Hepatocyte (in vitro differentiated cells): ENCODE results near the gene MYH7B. TPM values are rescaled to one million over a fixed set of nuclear protein-coding genes. Genes with fewer than 3 reads are reported as not detected.

Source experiments
- DNase-seq: peaks from one replicate; pipeline ENCODE4 v3.0.0-alpha.2; 2016; ENCODE audit warnings: low spot score
- H2AFZ ChIP-seq: fragments of 200-600 bp; sonication (generic); 2 replicates; pipeline ENCODE4 v1.6.0; 2016; ENCODE audit warnings: antibody characterized with exemption, mild to moderate bottlenecking
- H3K27ac ChIP-seq: fragments of 200-600 bp; sonication (generic); 2 replicates; pipeline ENCODE4 v1.5.1; 2016; ENCODE audit warnings: mild to moderate bottlenecking
- H3K27me3 ChIP-seq: fragments of 200-600 bp; sonication (generic); 2 replicates; pipeline ENCODE4 v1.6.1; 2016
- H3K36me3 ChIP-seq: fragments of 200-600 bp; sonication (generic); replicated peaks from 2 replicates; pipeline ENCODE4 v1.5.1; 2016; ENCODE audit warnings: low read depth; ENCODE audit not compliant: insufficient read depth
- H3K4me1 ChIP-seq: fragments of 200-600 bp; sonication (generic); 2 replicates; pipeline ENCODE4 v1.5.1; 2016; ENCODE audit warnings: mild to moderate bottlenecking, moderate library complexity; ENCODE audit not compliant: insufficient read depth
- H3K4me2 ChIP-seq: fragments of 200-600 bp; sonication (generic); 2 replicates; pipeline ENCODE4 v1.6.0; 2016
- H3K4me3 ChIP-seq: fragments of 200-600 bp; sonication (generic); 2 replicates; pipeline ENCODE4 v1.5.1; 2016; ENCODE audit warnings: mild to moderate bottlenecking
- H3K79me2 ChIP-seq: fragments of 200-600 bp; sonication (generic); 2 replicates; pipeline ENCODE4 v1.6.0; 2017; ENCODE audit warnings: mild to moderate bottlenecking
- H3K9me2 ChIP-seq: fragments of 200-600 bp; sonication (generic); replicated peaks from 2 replicates; pipeline ENCODE4 v1.6.0; 2017; ENCODE audit warnings: mild to moderate bottlenecking; ENCODE audit not compliant: insufficient read depth
- H3K9me3 ChIP-seq: fragments of 200-600 bp; sonication (generic); 2 replicates; pipeline ENCODE4 v1.5.1; 2016; ENCODE audit warnings: low read depth, mild to moderate bottlenecking
- H4K20me1 ChIP-seq: fragments of 200-600 bp; sonication (generic); 2 replicates; pipeline ENCODE4 v1.6.0; 2016; ENCODE audit warnings: mild to moderate bottlenecking; ENCODE audit not compliant: insufficient read depth, poor library complexity, severe bottlenecking
- EZH2 ChIP-seq: fragments of 200-600 bp; sonication (generic); IDR thresholded peaks from 2 replicates; pipeline ENCODE4 v1.6.1; 2016; ENCODE audit warnings: antibody characterized with exemption, mild to moderate bottlenecking, borderline replicate concordance
- EZH2phosphoT487 ChIP-seq: fragments of 200-600 bp; sonication (generic); IDR thresholded peaks from one replicate; pipeline ENCODE4 v1.6.1; 2018; ENCODE audit warnings: antibody characterized with exemption, mild to moderate bottlenecking, low read depth, moderate library complexity; ENCODE audit not compliant: unreplicated experiment, severe bottlenecking
- WGBS: methylation state at CpG from one replicate; pipeline ENCODE4 v1.1.6; 2016; ENCODE audit warnings: low lambda C conversion rate; ENCODE audit errors: missing lambda C conversion rate; 5-methylcytosine and 5-hydroxymethylcytosine counted together
- polyA plus RNA-seq: library from polyadenylated mRNA; unstranded; fragments of >200 nt; fragmentation: Nextera tagmentation; extraction: Ambion mirVana; gene quantifications from 2 replicates; pipeline ENCODE4 v1.2.1, GENCODE V29; 2016
- total RNA-seq: library from RNA; depleted of rRNA; stranded (reverse); fragments of >200 nt; gene quantifications from 2 replicates; pipeline ENCODE4 v1.2.3, GENCODE V29; 2014
- TF ChIP-seq, protein P1 (sequence below): fragments of 200-600 bp; sonication (generic); IDR thresholded peaks from 2 replicates; pipeline ENCODE4 v1.5.1; 2016; ENCODE audit warnings: antibody characterized with exemption, mild to moderate bottlenecking; ENCODE audit not compliant: poor library complexity

MYH7B gene
- total and polyA plus RNA-seq, 2 experiments from 2014 or later, result 0.07 to 0.42 TPM

DNA sequence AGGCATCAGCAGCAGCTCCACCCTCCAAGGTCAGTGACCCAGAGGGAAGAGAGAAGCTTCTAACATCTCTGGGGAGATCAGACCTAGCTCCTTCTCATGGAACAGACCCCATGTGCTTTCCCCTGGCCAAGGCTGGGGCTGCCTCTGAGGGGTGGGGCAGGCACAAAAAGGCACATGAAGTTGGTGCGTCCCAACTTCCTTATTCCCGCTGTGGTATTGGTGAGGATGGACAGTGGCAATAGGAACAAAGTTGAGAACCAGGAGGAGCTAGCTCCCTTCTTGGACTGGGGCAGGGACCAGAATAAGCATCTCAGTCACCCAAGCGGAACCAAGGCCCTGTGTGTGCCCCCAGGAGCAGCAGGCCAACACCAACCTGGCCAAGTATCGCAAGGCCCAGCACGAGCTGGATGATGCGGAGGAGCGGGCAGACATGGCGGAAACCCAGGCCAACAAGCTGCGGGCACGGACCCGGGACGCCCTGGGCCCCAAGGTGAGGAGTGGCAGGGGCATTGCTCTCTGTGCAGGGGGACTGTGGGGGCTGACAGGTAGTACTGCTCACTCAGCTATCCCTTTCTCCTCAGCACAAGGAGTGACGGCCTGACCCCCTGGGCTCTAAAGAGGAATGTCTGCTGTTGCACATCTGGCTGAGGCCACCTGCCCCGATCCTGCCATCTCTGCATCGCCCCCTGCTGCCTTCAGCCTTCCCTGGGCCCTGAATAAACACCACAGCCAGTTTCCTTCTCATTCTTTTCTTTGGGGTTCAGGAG, 46.1 kb downstream of the MYH7B start:
- H3K36me3 ChIP-seq, result no peaks in the 10 kb centered on the region
- no peaks in the 10 kb centered on the region for H3K4me1 ChIP-seq
- no peak for TF ChIP-seq EZH2phosphoT487
- TF ChIP-seq, protein P1, sequence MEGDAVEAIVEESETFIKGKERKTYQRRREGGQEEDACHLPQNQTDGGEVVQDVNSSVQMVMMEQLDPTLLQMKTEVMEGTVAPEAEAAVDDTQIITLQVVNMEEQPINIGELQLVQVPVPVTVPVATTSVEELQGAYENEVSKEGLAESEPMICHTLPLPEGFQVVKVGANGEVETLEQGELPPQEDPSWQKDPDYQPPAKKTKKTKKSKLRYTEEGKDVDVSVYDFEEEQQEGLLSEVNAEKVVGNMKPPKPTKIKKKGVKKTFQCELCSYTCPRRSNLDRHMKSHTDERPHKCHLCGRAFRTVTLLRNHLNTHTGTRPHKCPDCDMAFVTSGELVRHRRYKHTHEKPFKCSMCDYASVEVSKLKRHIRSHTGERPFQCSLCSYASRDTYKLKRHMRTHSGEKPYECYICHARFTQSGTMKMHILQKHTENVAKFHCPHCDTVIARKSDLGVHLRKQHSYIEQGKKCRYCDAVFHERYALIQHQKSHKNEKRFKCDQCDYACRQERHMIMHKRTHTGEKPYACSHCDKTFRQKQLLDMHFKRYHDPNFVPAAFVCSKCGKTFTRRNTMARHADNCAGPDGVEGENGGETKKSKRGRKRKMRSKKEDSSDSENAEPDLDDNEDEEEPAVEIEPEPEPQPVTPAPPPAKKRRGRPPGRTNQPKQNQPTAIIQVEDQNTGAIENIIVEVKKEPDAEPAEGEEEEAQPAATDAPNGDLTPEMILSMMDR, result peak; percentile 25
- H3K27ac ChIP-seq, result no peak overlapping the region
- H3K27me3 ChIP-seq, result no peaks in the 10 kb centered on the region
- 91% methylated on average over 15 of the region's 15 CpGs for WGBS
- no peak for DNase-seq
- H3K4me3 ChIP-seq, result no peak overlapping the region
- H3K4me2 ChIP-seq, result no peak overlapping the region
- H3K79me2 ChIP-seq, result no peaks in the 10 kb centered on the region
- H3K9me2 ChIP-seq, result no peaks in the 10 kb centered on the region
- no peaks in the 10 kb centered on the region for H3K9me3 ChIP-seq
- H2AFZ ChIP-seq, result no peak overlapping the region
- no peaks in the 10 kb centered on the region for H4K20me1 ChIP-seq

DNA sequence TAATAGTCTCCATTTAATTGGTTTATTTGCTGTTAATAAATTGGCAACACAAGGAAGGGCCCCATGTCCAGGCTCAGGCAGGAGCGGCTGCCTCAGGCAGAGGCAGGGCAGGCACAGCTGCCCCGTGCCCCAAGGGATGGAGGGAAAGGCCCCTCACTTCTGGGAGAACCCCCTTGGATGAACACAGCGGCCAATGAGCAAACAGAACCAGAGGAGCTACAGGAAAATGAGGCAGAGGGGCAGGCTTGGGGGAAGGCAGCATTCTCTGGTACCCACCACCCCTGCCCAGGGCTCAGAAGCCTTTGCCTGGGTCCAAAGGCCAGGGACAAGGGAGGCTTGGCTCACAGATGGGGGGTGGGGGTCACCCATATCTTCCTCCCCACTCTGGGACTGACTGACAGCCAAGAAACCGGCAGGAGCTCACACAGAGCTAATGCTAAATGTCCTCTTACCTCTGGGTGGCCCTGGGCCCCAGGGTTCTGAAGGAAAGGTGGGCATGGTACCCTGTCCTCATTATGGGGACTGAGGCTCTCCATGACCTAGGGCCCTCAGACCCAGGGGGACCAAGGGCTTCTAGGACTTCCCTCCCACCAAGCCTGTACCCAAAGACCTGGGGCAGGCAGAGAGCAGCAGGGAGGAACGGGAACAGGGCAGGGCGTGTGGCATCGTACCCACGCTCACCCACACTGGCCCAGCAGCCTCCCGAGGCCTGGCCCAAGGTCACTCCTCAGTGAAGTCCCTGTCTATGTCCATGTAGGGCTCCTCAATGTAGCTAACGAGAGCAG, 47.0 kb downstream of the MYH7B start:
- WGBS, result 91% methylated on average over 10 of the region's 10 CpGs
- Histone ChIP-seq H4K20me1 (no peaks in the 10 kb centered on the region), H3K27me3 (no peaks in the 10 kb centered on the region), H2AFZ (no peak overlapping the region), H3K4me1 (no peaks in the 10 kb centered on the region), H3K4me2 (no peak overlapping the region), H3K79me2 (no peaks in the 10 kb centered on the region), H3K9me3 (no peaks in the 10 kb centered on the region), H3K27ac (no peak overlapping the region), H3K4me3 (no peak overlapping the region), H3K36me3 (no peaks in the 10 kb centered on the region), H3K9me2 (no peaks in the 10 kb centered on the region)
- TF ChIP-seq EZH2 (no peak), EZH2phosphoT487 (no peak)
- TF ChIP-seq, protein P1, result no peak
- DNase-seq, result no peak

DNA sequence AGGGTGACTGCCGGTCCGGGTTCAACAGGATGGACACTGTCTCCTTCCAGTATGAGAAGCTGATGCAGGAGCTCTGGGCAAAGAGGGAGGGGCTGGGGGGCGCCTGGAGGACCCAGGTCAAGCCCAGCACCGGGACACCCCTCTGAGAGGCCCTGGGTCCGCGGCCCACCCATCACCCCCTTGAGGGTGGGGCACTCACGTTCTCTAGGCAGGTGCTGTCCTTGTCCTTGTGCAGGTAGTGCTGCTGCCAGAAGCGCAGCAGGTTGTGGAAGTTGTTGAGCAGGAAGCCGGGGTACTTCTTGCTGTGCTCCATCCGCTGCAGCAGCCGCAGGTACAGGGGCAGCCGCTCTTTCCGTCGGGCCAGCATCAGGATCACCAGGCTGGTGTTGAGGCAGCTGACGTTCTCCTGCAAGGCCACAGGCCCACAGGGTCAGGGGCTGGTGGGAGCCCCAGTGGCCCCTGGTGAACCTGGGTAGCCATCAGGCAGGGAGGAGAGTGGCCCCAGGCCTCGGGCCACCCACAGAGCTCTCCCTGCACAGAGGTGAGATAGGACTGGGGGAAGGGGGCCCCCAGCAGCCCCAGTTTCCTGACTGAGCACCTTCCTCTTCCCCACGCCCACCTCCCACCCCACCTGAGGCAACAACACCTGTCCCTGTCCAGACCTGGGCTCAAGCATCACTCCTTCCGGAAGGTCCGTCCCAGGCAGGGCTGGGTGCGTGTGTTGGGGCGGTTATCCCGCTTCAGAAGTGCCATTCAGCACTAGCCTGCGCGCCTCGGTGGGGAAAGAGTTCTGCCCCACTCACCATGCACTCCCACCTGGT, 47.8 kb downstream of the MYH7B start:
- H3K27me3 ChIP-seq, result no peaks in the 10 kb centered on the region
- H3K27ac ChIP-seq, result no peak overlapping the region
- TF ChIP-seq EZH2phosphoT487 (no peak), EZH2 (no peak)
- TF ChIP-seq, protein P1, result no peak
- H2AFZ ChIP-seq, result no peak overlapping the region
- H3K79me2 ChIP-seq, result no peaks in the 10 kb centered on the region
- no peak overlapping the region for H3K4me2 ChIP-seq
- H3K36me3 ChIP-seq, result no peaks in the 10 kb centered on the region
- no peak overlapping the region for H3K4me3 ChIP-seq
- no peaks in the 10 kb centered on the region for H4K20me1 ChIP-seq
- 94% methylated on average over 25 of the region's 25 CpGs for WGBS
- DNase-seq, result no peak
- H3K4me1 ChIP-seq, result no peaks in the 10 kb centered on the region
- no peaks in the 10 kb centered on the region for H3K9me2 ChIP-seq
- H3K9me3 ChIP-seq, result no peaks in the 10 kb centered on the region
